ENCODE results near the gene DSC1. TPM values are rescaled to one million over a fixed set of nuclear protein-coding genes. Genes with fewer than 3 reads are reported as not detected.

DSC1 gene
- total RNA-seq, 2 donors from 2014 or later, result 0.06 to 0.09 TPM

GRCh38 chr18:31100436-31101182 lies 62.0 kb downstream of the DSC1 start:
- no peak for ATAC-seq

DNA sequence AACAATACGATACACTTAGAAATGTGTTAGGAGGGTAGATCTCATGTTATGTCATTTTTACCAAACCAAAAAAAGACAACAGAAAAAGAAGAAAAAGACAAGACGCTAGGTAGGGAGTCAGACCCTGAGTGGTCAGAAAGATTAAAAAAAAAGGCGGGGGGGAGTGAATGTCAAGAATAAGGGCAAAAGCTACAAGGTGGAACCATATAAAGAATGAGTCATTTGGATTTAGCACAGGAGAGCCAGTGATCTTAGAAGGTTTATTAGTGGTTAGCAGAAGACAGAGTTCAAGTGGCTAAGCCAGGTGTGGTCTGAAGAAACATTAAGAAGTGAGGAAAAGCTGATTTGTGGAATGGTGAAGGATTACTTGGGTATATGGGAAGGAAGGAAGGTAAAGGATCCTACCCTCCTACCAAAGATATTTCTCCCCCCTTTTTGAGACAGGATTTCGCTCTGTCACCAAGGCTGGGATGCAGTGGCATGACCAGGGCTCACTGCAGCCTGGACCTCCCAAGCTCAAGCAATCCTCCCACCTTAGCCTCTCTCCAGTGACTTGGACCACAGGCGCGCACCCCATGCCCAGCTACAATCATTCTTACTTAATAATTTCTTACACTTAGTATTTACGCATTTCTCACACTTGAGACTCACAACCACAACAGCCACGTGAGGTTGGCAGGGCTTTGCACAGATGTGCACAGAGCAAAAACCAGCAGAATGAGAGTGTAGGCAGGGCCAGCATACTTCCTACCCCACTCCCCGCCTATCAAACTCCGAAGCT lies 63.0 kb downstream of the DSC1 start:
- peaks cover 13 to 29% of the 10 kb centered on the region in 2 donors for H3K9me3 Mint-ChIP-seq
- ATAC-seq, result no peak
- DNase-seq (ENCODE audit: low spot score in 2 of 2), result no peak
- H3K36me3 Mint-ChIP-seq, result peaks cover 6 to 24% of the 10 kb centered on the region in 2 donors
- H3K27ac Mint-ChIP-seq, result no peak overlapping the region

More at GRCh38 chr18:31100436-31101182, 62.0 kb downstream of the DSC1 start:
- DNase-seq (ENCODE audit: low spot score in 2 of 2), result no peak
- Mint-ChIP-seq H3K9me3 (peaks cover 7 to 21% of the 10 kb centered on the region in 2 donors), H3K36me3 (peaks cover 6 to 20% of the 10 kb centered on the region in 2 donors), H3K27ac (no peak overlapping the region)

GRCh38 chr18:31098878-31099277 lies 63.8 kb downstream of the DSC1 start:
- H3K27ac Mint-ChIP-seq, result no peak overlapping the region
- H3K9me3 Mint-ChIP-seq, result peaks cover 13 to 29% of the 10 kb centered on the region in 2 donors
- no peak for ATAC-seq
- H3K36me3 Mint-ChIP-seq, result peaks cover 6 to 25% of the 10 kb centered on the region in 2 donors
- DNase-seq (ENCODE audit: low spot score in 2 of 2), result no peak

- DNase-seq (ENCODE audit: low spot score in 2 of 2), result no peak
- Mint-ChIP-seq H3K36me3 (peaks cover 6 to 20% of the 10 kb centered on the region in 2 donors), H3K27ac (no peak overlapping the region), H3K9me3 (peaks cover 10 to 24% of the 10 kb centered on the region in 2 donors)
- no peak for ATAC-seq
Observed at GRCh38 chr18:31097666-31098065, 65.0 kb downstream of the DSC1 start.

- Mint-ChIP-seq H3K27ac (no peak overlapping the region), H3K36me3 (peaks cover 0 to 5% of the 10 kb centered on the region in 2 donors), H3K9me3 (peaks cover 11 to 20% of the 10 kb centered on the region in 2 donors)
- ATAC-seq (no peak), DNase-seq (ENCODE audit: low spot score in 2 of 2) (no peak)
Observed at GRCh38 chr18:31093880-31094279, 68.8 kb downstream of the DSC1 start.

GRCh38 chr18:31093294-31093693 lies 69.4 kb downstream of the DSC1 start:
- H3K9me3 Mint-ChIP-seq, result peaks cover 11 to 17% of the 10 kb centered on the region in 2 donors
- no peak for ATAC-seq
- peaks cover 0 to 5% of the 10 kb centered on the region in 2 donors for H3K36me3 Mint-ChIP-seq
- no peak for DNase-seq (ENCODE audit: low spot score in 2 of 2)
- no peak overlapping the region for H3K27ac Mint-ChIP-seq

- ATAC-seq (no peak), DNase-seq (ENCODE audit: low spot score in 2 of 2) (no peak)
- Mint-ChIP-seq H3K9me3 (peaks cover 11 to 17% of the 10 kb centered on the region in 2 donors), H3K27ac (no peak overlapping the region), H3K36me3 (peaks cover 0 to 5% of the 10 kb centered on the region in 2 donors)
Observed at GRCh38 chr18:31091350-31091749, 71.3 kb downstream of the DSC1 start.

DNA sequence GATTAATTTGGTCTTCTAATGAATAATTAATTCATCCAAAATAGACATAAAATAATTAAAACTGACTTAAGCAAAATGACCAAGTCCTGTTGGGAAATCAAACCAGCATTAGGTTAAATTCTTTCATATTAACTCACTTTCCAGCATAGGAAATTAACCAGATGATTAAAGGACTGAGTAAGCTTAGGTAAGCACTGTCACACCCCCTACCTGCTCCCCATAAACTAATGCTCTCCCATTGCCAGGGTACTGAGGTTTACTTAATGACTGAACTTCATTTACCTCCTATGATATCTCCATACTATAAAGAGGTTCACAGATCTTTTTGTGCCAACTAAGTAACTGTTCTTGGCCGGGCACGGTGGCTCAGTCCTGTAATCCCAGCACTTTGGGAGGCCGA lies 74.1 kb downstream of the DSC1 start:
- DNase-seq (ENCODE audit: low spot score in 2 of 2) (no peak), ATAC-seq (no peak)
- no peaks in the 10 kb centered on the region for H3K36me3 Mint-ChIP-seq
- no peak overlapping the region for H3K27ac Mint-ChIP-seq
- peaks cover 4 to 7% of the 10 kb centered on the region in 2 donors for H3K9me3 Mint-ChIP-seq

DNA sequence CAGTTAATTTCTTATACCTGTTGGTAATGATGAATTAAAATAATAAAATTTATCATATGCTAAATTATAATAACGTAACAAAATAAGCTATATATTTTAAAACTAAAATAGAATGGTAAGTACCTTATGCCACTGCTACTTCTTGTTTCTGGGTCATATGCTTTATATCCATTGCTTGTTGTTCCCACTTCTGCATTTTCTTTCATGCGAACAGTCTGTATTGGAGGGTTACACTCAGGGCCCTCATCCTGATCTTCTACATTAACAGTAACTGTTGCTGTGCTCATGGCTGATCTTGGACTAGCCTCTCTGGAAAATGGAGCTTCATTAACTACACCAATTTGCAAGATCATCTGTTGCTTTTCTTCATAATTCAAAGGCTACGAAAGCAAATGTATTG lies 82.7 kb downstream of the DSC1 start:
- Mint-ChIP-seq H3K36me3 (no peaks in the 10 kb centered on the region), H3K27ac (no peak overlapping the region), H3K9me3 (peaks cover 3 to 9% of the 10 kb centered on the region in 2 donors)
- ATAC-seq (no peak), DNase-seq (ENCODE audit: low spot score in 2 of 2) (no peak)

Other genes with a start within 250 kb of the DSC1 start
- not detected for gene DSC3, start 120.1 kb downstream of the DSC1 start, total RNA-seq
- not detected for gene DSC2, start 60.4 kb downstream of the DSC1 start, total RNA-seq
- not detected for gene DSG1, start 155.3 kb upstream of the DSC1 start, total RNA-seq
- not detected for gene DSG4, start 213.9 kb upstream of the DSC1 start, total RNA-seq

Data from activated naive CD4-positive, alpha-beta T cell treated with anti-CD3 and anti-CD28 coated beads, Interleukin-2, amount 50 U/mL, for 72 hours (primary cell).